Stimulated activated CD4-positive, alpha-beta T cell treated with anti-CD3 and anti-CD28 coated beads, TNF-alpha, amount 100 ng/mL, for 1 hour (primary cell): Measurements from ENCODE around the gene ARMC2.
"Not testable (repeated sequence)": the region's sequence is repeated elsewhere in the genome, so short reads cannot be mapped to it uniquely, and the experiment has no call there.

Experiments used
- DNase-seq, 3 donors: peaks; one replicate each; pipeline ENCODE4 v3.0.0-alpha.2; 2020; ENCODE audit warnings: low read depth in 3 of 3, low spot score in 1 of 3

ARMC2 gene

GRCh38 chr6:108947114-108947854 is 99.1 kb downstream of the ARMC2 start:
- DNase-seq, result no peak

DNA sequence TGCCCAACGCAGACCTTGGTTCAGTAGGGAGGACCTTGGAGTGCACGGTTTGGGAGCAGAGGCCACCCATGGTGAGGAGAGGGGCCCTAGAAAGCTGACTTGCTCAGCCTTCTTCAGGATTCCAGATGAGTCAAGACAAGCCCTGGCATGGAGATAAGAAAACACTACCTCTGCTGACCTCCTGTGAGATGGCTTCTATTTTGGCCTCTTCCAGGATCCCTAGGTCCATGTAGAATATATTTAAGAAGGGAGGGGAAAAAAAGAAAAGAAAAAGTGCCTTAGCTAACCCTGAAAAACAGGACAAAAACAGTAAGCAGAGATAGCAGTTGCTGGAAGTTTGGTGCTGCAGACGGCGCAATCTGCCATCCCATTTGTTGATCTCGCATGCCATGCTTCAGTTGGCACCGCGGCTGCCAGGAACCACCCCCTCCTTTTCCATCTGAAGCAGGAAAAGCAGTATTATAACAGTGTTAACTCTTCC is 100.0 kb downstream of the ARMC2 start:
- no peak for DNase-seq

DNA sequence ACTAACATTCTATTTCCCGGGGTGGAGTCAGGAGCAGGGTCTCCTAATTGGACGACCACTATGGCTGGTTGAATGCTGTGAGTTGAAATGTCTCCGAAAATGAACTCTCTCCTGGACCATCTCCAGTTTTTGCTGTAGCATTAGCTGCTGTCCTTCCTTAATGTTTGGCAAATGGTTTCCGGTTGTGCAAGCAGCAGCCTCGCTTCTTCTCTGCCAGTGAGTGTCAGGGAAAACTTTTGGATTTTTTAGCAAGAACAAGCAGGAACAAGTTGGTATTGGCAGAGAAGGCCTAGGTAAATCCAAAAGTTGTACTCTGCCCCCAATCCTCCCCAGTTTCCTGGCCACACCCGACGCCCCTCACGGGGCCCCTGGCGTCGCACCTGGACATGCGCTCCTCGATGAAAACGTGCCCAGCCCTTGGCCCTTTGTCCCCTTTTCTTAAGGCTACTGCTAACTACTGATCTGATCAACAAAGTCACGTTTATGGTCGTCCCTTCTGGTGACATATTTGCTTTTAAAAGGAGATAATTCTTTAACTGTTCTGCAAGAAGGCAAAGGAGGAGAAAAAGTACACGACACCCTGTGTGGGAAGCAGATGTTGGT is 103.2 kb downstream of the ARMC2 start:
- DNase-seq, result no peak

DNA sequence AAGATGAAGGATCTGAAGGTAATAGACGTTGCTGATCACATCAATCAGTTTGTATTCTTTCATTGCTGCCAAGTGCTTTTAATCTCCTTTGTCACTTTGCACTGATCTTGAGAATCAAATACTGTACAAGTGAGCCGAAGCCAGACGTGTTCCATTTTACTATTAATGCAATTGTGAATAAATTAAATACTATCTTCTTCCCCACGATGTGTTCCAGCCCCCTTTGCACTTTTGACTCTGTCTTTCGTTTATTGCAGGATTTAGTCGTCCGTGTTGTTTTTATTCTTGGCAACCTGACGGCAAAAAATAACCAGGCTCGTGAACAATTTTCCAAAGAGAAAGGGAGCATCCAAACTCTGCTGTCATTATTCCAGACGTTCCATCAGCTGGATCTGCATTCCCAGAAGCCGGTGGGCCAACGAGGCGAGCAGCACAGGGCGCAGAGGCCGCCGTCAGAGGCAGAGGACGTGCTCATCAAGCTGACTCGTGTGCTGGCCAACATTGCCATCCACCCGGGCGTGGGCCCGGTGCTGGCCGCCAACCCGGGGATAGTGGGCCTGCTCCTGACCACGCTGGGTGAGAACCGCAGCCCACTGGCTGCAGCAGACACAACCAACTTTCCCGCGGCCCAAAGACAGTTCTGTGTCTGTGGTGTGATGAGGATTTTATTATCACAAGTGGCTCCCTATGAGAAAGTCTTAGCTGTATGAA is 104.7 kb downstream of the ARMC2 start:
- DNase-seq, result no peak

- no peak for DNase-seq
These were observed 105.5 kb downstream of the ARMC2 start for GRCh38 chr6:108953681-108954080.

DNA sequence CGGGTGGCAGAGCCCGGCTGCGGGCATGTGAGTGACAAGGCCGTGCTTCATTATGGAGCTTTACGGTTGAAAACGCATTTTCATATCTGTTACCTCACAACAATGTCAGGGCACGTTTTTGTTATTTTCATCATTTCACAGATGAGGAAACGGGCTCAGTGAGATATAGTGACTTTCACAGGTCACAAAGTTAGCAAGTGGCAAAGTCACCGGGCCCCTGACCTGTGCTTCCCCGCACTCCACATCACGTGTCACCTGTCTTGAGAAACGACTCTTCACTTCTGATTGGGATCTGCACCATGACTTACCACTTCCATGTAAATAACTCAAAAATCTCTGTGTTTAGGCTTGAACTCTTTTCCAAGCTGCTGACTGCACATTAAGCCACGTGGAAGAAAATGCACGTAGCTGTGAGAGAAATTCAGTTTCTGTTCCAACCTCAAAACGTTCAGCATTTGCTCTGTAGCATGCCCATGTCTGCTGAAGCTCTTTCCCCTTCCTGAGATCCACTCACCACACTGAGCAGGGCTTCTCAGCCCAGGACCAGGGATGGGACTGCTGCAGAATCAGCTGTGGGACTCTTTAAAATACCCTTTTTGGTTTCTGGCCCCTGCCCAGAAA is 107.2 kb downstream of the ARMC2 start:
- DNase-seq, result no peak

DNA sequence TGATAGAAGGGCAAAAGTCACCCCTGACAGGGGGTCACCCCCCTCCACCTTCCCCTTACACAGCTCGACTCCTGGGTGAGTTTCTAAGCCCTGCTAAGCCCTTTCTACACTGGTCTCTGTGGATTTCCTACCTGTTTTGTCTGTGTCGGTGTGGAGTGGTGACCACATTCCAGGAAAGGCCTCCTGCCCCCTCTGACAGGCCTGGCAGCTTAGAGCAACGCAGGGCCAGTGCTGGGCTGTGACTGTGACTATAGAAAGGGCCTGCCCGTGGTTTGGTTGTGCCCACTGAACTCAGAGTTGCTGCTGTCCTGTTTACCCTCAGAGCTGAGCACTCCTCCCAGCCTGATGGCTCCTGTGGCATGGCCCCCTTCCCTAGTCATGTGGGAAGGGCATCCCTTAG is 109.0 kb downstream of the ARMC2 start:
- DNase-seq, result no peak

DNA sequence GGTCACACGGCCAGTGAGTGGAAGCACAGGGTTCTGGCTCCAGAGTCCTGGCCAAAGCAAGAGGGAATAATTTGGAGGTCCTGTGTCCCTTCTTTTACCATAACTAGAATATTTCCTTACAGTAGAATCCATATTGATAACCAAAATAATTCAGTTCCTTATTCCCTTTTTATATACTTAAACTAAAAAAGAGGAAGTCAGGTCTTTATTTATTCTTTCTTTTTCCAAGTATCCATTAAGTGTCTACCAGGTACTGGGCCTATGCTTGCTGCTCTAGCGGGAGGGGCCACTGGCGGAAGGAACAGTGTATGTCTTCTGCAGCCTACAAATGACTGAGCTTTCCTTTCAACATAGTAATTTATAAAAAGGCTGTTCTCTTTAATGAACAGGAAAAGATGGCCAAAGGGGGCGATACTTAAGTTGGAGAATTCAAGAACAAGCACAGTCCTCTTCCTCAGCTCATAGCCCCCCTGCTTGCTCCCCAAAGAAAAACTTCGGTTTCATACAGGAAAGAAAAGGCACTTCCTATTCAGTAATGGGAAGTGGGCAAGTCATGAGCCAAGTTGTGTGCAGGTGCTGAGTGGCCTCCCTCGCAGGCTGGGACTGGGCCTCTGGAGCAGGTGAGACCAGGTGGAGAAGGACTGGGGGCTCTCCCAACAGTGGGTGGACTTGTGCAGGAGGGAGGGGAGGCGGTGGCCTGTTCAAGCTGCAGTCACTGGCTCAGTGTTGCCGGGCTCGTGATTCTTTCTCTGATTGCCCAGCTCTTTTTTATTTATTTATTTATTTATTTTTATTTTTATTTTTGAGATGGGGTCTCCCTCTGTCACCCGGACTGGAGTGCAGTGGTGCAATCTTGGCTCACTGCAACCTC is 110.9 kb downstream of the ARMC2 start:
- no peak for DNase-seq

DNA sequence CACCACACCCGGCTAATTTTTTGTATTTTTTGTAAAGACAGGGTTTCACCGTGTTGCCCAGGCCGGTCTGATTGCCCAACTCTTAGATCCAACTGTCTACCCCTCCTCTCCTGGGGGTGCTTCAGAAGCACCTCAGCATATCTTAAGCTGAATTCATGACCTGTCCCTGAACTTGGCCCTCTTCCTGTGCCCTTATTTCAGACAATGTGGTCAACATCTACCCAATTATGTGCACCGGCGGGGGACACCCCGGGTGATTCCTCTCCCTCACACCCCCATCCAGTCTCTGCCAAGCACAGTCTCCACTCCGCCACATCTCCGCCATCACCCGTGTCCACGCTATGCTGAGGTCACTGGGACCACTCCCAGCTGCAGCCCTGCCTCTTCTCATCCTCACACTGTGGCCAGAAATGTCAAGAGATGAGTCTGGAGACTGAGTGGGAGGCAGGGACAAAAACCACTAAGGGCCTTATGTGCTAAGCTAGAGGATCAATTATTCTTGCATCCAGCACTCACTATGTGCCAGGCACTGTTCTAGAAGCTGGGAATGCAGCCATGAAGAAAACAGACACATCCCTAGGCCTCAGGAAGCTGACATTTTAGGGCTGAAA is 111.9 kb downstream of the ARMC2 start:
- no peak for DNase-seq

DNA sequence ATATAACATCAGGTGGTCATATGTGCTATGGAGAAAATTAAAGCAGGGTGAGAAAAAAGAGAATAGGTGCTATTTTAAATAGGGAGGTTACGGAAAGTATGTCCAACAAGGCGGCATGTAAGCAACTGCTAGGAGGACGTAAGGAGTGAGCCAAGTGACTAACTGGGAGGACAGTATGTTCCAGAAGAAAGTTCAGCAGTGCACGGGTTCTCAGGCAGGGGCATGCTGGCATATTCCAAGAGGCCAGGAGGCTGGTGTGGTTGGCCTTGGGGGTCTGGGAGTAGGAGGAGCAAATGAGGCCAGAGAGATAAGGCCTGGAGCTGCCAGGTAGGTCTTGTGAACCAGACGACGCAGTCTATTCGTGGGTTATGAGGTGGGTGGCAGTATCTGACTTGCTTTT is 112.4 kb downstream of the ARMC2 start:
- no peak for DNase-seq

GRCh38 chr6:108961077-108961476 is 112.9 kb downstream of the ARMC2 start:
- DNase-seq, result no peak

DNA sequence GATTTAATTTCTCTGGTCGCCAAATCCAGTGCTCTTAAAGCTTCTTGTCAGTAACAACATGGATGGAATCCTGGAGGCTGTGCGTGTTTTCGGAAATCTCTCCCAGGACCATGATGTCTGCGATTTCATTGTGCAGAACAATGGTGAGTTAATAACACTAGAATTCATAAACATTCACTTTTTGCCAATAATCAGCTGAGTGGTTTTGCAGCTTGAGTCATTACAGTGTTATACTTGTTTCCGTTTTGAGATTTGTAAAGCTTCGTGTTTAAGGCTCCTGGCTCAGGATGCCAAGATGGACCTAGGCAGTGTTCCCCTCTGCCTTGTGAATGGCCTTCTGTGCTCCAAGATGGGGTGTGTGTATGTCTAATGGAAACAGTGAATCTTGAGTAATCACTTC is 113.8 kb downstream of the ARMC2 start:
- DNase-seq, result no peak

GRCh38 chr6:108966251-108966650 is 118.0 kb downstream of the ARMC2 start:
- no peak for DNase-seq

GRCh38 chr6:108966855-108967755 is 118.9 kb downstream of the ARMC2 start:
- DNase-seq, result no peak

GRCh38 chr6:108968325-108969316 is 120.4 kb downstream of the ARMC2 start:
- no peak for DNase-seq

DNA sequence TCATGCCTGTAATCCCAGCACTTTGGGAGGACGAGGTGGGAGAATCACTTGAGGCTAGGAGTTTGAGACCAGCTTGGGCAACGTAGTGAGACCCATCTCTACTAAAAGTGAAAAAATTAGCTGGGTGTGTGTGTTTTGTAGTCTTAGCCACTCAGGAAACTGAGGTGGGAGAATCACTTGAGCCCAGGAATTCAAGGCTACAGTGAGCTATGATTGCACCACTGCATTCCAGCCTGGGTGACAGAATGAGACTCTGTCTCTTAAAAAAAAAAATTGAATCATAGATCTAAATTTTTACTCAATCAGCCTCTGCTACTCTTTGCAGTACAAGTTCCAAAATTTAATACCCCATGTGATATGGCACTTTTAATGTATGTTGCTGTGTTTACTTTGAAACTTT is 121.6 kb downstream of the ARMC2 start:
- DNase-seq, result no peak

- no peak for DNase-seq
These were observed 126.0 kb downstream of the ARMC2 start for GRCh38 chr6:108974201-108974600.

GRCh38 chr6:108978638-108979037 is 130.4 kb downstream of the ARMC2 start:
- not testable (repeated sequence) for DNase-seq
